ENCODE results near the gene CYP8B1. TPM values are rescaled to one million over a fixed set of nuclear protein-coding genes. Genes with fewer than 3 reads are reported as not detected.
"Not testable (repeated sequence)": the region's sequence is repeated elsewhere in the genome, so short reads cannot be mapped to it uniquely, and the experiment has no call there.

The CYP8B1 gene
- total RNA-seq, 2 donors from 2014 or later, result not detected

GRCh38 chr3:42898896-42899675, 23.4 kb upstream of the CYP8B1 start:
- Mint-ChIP-seq H3K4me1 (peaks cover 5% of the 10 kb centered on the region), H3K27me3 (peaks cover 11% of the 10 kb centered on the region), H3K27ac (no peak overlapping the region), H3K36me3 (ENCODE audit: low read depth) (no peaks in the 10 kb centered on the region), H3K4me3 (no peak overlapping the region), H3K9me3 (no peaks in the 10 kb centered on the region)
- no peak for ATAC-seq (replicated peaks)

DNA sequence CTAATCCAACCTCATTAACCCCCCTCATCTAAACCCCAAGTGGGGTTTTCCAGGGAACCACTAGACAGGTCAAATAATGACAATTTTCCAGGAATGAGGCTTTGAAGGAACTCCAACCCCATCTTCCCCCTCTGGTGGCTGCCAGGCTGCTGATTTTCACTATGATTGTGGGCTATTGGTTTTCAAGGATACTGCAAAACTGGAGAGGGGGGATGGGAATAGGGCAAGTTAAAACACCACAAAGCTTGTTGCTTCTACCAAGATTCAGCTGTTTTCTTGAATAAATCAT, 19.8 kb upstream of the CYP8B1 start:
- peaks cover 2% of the 10 kb centered on the region for H3K4me1 Mint-ChIP-seq
- H3K27me3 Mint-ChIP-seq, result peaks cover 1% of the 10 kb centered on the region
- ATAC-seq (replicated peaks), result no peak
- no peaks in the 10 kb centered on the region for H3K36me3 Mint-ChIP-seq (ENCODE audit: low read depth)
- no peak overlapping the region for H3K4me3 Mint-ChIP-seq
- no peaks in the 10 kb centered on the region for H3K9me3 Mint-ChIP-seq
- H3K27ac Mint-ChIP-seq, result no peak overlapping the region

DNA sequence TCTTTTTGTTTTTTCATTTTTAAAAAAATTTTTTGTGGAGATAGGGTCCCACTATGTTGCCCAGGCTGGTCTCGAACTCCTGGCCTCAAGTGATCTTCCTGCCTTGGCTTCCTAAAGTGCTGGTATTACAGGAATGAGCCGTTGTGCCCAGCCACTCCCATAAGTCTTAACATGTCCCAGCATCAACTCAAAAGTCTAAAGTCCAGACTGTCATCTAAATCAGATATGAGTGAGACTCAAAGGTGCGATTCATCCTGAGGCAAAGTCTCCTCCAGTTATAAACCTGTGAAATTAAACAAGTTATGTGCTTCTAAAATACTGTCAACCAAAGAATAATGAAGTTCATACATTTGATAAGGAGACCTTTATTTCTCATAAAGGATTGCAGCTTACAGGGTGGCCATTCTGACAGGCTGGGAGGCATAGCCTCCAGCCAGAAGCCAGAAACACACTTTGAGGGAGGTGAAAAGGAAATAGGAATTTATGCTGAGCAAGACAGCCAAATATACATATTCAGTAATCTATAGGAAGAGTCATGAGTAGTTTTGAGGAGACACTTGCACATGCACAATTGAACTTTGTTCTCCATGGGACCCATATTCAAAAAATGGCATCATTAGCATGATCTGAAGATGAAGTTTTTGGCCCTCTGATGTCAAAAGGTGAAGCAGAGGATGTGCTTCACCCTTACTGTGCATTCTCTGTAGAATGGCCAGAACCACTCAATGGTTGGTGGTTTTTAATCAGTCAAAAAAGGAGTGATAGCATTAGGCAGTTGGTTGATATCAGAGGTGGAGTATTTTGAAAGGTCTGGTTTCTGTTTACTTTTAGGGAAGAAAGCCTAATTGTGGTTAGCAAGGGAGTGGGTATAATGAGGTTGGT, 19.3 kb upstream of the CYP8B1 start:
- Mint-ChIP-seq H3K4me1 (no peaks in the 10 kb centered on the region), H3K27ac (no peak overlapping the region), H3K9me3 (no peaks in the 10 kb centered on the region), H3K27me3 (no peaks in the 10 kb centered on the region), H3K4me3 (no peak overlapping the region), H3K36me3 (ENCODE audit: low read depth) (no peaks in the 10 kb centered on the region)
- ATAC-seq (replicated peaks), result no peak

GRCh38 chr3:42892807-42893206, 17.1 kb upstream of the CYP8B1 start:
- H3K9me3 Mint-ChIP-seq, result no peaks in the 10 kb centered on the region
- ATAC-seq (replicated peaks), result no peak
- no peaks in the 10 kb centered on the region for H3K36me3 Mint-ChIP-seq (ENCODE audit: low read depth)
- no peak overlapping the region for H3K4me3 Mint-ChIP-seq
- no peak overlapping the region for H3K27ac Mint-ChIP-seq
- H3K27me3 Mint-ChIP-seq, result peaks cover 6% of the 10 kb centered on the region
- H3K4me1 Mint-ChIP-seq, result no peaks in the 10 kb centered on the region

GRCh38 chr3:42892169-42892568, 16.5 kb upstream of the CYP8B1 start:
- Mint-ChIP-seq H3K9me3 (no peaks in the 10 kb centered on the region), H3K27ac (no peak overlapping the region), H3K4me3 (no peak overlapping the region), H3K4me1 (no peaks in the 10 kb centered on the region), H3K27me3 (peaks cover 10% of the 10 kb centered on the region), H3K36me3 (ENCODE audit: low read depth) (no peaks in the 10 kb centered on the region)
- ATAC-seq (replicated peaks), result no peak

DNA sequence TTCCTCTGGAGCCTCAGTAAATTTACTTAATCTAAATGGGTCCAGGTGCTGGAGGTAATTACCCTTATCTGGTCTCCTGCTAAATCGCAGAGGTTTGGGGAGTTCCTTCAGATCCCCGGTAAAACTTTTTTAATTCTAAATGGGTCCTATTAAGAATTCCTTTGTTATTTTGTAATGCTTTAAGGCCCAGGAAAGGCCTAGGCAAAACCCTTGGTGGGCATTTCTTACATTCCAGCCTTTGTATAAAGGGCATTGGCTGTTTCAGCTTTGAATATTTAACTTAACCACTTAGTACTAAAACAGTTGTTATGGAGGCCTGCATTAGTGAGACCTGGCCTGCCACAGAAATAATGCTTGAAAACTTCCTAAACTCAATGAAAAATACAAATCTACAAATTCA, 15.4 kb upstream of the CYP8B1 start:
- no peaks in the 10 kb centered on the region for H3K36me3 Mint-ChIP-seq (ENCODE audit: low read depth)
- no peak for ATAC-seq (replicated peaks)
- no peaks in the 10 kb centered on the region for H3K4me1 Mint-ChIP-seq
- no peaks in the 10 kb centered on the region for H3K9me3 Mint-ChIP-seq
- H3K4me3 Mint-ChIP-seq, result no peak overlapping the region
- H3K27ac Mint-ChIP-seq, result no peak overlapping the region
- peaks cover 11% of the 10 kb centered on the region for H3K27me3 Mint-ChIP-seq

DNA sequence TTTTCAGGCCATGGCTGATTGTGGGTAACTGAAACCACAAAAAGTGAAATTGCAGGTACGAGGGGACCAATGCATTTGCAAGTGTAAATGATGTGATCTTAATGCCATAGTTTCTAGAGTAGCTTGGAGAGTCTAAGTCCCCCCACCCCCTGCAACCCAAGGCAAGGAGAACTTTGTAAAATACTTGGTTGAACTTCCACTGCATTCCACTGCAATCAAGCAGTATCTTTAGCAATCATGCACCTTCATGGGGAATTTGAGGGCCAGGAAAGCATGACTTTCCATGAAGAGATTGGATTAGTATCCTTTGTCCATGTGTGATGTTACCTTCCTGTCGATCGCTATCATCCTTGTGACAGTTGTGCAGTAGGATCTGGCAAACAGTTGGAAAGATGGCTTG, 11.4 kb upstream of the CYP8B1 start:
- no peak for ATAC-seq (replicated peaks)
- Mint-ChIP-seq H3K27ac (no peak overlapping the region), H3K9me3 (no peaks in the 10 kb centered on the region), H3K4me1 (peaks cover 4% of the 10 kb centered on the region), H3K4me3 (no peak overlapping the region), H3K36me3 (ENCODE audit: low read depth) (no peaks in the 10 kb centered on the region), H3K27me3 (peaks cover 14% of the 10 kb centered on the region)

DNA sequence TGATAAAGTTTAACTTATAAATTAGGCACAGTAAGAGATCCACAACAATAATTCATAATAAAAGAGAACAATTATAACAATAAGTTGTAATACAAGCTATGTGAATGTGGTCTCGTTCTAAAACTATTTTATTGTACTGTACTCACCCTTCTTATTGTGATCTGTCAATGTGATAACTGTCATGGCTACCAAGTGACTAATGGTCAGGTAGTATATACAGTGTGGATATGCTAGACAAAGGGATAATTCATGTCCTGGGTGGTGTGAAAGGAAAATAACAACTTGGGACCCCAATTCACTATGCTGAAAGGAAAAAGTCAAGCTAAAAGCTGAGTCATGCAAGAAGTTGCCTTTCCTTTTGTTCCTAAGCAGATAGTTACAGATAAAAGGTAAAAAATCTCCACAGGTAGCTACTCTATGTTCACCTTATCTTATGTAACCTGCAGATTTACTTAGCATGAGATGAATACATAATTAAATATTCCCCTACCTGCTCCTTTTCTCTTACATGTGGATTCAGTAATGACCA, 10.7 kb upstream of the CYP8B1 start:
- Mint-ChIP-seq H3K27me3 (peaks cover 14% of the 10 kb centered on the region), H3K4me1 (peaks cover 8% of the 10 kb centered on the region), H3K27ac (no peak overlapping the region), H3K9me3 (no peaks in the 10 kb centered on the region), H3K4me3 (no peak overlapping the region), H3K36me3 (ENCODE audit: low read depth) (no peaks in the 10 kb centered on the region)
- ATAC-seq (replicated peaks), result no peak

DNA sequence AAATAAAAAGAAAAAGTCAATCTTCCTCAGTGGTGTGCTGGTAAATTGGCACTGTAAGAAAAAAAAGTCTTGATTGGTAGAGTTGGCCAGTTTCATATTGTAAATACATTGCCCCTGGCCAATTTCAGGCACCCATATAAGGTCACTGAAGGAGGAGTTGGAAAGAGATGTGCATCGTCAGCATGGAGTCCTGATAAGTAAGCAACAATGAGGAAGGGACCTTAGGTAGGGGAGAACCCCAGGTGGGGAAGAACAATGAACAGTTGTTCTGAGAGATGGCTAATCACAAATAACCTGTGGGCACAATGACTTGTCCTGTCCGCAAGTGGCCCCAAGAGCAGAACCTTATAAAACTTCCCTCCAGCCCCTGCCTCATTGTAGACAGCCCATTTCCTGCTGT, 8.6 kb upstream of the CYP8B1 start:
- Mint-ChIP-seq H3K4me3 (no peak overlapping the region), H3K27me3 (peaks cover 14% of the 10 kb centered on the region), H3K36me3 (ENCODE audit: low read depth) (no peaks in the 10 kb centered on the region), H3K4me1 (peaks cover 13% of the 10 kb centered on the region), H3K9me3 (no peaks in the 10 kb centered on the region), H3K27ac (no peak overlapping the region)
- ATAC-seq (replicated peaks), result no peak

- H3K9me3 Mint-ChIP-seq; H3K27me3 Mint-ChIP-seq; H3K4me3 Mint-ChIP-seq; ATAC-seq (replicated peaks); H3K36me3 Mint-ChIP-seq (ENCODE audit: low read depth): not testable (repeated sequence)
- peaks cover 13% of the 10 kb centered on the region for H3K4me1 Mint-ChIP-seq
- H3K27ac Mint-ChIP-seq, result peak overlapping the region; percentile 30
Measured at GRCh38 chr3:42883251-42883930, 7.7 kb upstream of the CYP8B1 start.

DNA sequence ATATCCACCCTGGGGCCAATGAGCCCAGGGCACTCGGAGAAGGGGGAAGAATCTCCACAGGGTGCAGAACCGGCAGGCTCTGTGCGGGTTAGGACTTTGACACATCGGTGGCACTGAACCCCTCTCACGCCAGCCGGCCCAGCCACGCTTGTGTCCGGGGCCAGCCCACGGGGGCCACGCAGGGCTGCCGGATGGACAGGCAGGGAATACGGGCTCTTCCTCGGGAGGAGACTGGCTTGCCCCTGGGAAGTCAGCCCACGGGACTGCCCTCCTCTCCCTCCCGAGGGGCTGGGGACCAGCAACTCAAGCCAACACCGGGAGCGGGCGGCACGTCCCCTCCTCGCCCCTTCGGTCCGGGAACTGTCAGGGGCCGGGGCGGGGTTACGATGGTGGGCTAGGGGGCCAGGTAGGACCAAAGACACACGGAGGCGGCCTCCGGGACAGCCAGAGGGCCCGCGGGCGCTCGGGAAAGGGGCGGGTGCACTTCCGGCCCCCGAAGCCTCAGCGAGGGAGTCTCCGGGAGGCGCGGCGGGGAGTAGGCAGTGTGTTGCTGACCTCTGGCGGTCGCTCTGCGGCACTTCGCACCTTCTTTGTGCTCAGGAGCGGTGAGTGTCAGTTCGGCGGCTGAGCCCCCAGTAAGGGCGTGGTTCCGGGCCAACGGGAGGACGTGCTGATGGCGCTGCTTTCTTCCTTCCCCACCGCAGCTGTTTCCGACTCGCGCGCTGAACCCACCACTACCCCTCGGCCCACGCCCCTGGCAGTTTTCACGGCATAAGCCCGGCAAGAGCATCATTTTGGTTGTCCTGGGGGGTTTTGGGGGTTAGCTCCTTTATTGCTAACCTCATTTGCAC, 5.1 kb upstream of the CYP8B1 start:
- Mint-ChIP-seq H3K36me3 (ENCODE audit: low read depth) (no peaks in the 10 kb centered on the region), H3K9me3 (no peaks in the 10 kb centered on the region), H3K4me1 (peaks cover 13% of the 10 kb centered on the region), H3K27ac (peak overlapping the region; percentile 92), H3K4me3 (peak overlapping the region; percentile 87), H3K27me3 (peaks cover 3% of the 10 kb centered on the region)
- peak; percentile 98 for ATAC-seq (replicated peaks)

- no peaks in the 10 kb centered on the region for H3K36me3 Mint-ChIP-seq (ENCODE audit: low read depth)
- H3K4me1 Mint-ChIP-seq, result peaks cover 13% of the 10 kb centered on the region
- H3K4me3 Mint-ChIP-seq, result peak overlapping the region; percentile 87
- peaks cover 2% of the 10 kb centered on the region for H3K27me3 Mint-ChIP-seq
- H3K27ac Mint-ChIP-seq, result peak overlapping the region; percentile 62
- no peak for ATAC-seq (replicated peaks)
- H3K9me3 Mint-ChIP-seq, result no peaks in the 10 kb centered on the region
Measured at GRCh38 chr3:42880183-42880582, 4.5 kb upstream of the CYP8B1 start.

DNA sequence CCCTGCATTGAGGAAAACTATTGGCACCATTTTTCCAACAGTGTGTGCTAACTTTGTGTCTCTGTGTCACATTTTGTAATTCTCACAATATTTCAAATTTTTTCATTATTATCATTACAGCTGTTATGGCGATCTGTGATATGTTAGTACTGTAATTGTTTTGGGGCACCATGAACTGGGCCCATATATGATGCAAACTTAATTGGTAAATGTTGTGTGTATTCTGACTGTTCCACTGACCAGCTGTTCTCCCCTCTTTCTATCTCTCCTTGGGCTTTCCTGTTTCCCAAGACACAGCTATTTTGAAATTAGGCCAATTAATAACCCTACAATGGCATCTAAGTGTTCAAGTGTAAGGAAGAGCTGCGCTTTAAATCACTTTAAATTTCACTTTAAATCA, 2.2 kb upstream of the CYP8B1 start:
- no peaks in the 10 kb centered on the region for H3K9me3 Mint-ChIP-seq
- no peaks in the 10 kb centered on the region for H3K27me3 Mint-ChIP-seq
- no peak for ATAC-seq (replicated peaks)
- H3K4me1 Mint-ChIP-seq, result peaks cover 9% of the 10 kb centered on the region
- no peak overlapping the region for H3K4me3 Mint-ChIP-seq
- H3K36me3 Mint-ChIP-seq (ENCODE audit: low read depth), result no peaks in the 10 kb centered on the region
- no peak overlapping the region for H3K27ac Mint-ChIP-seq
